Lower leg skin (tissue), 3 donors: ENCODE data around the gene FUBP1.

Experiments
- POLR2A ChIP-seq, 2 donors: fragments of 450-650 bp; IDR thresholded peaks; one replicate each; pipeline ENCODE4 v1.6.1; 2016 to 2017; ENCODE audit warnings: antibody characterized with exemption in 2 of 2, mild to moderate bottlenecking in 1 of 2, moderate library complexity in 1 of 2
- TF ChIP-seq, protein P1 (sequence below), 3 donors: fragments of 450-650 bp; IDR thresholded peaks; one replicate each; pipeline ENCODE4 v1.5.1; 2016; ENCODE audit warnings: antibody characterized with exemption in 3 of 3, mild to moderate bottlenecking in 3 of 3, moderate library complexity in 2 of 3

DNA sequence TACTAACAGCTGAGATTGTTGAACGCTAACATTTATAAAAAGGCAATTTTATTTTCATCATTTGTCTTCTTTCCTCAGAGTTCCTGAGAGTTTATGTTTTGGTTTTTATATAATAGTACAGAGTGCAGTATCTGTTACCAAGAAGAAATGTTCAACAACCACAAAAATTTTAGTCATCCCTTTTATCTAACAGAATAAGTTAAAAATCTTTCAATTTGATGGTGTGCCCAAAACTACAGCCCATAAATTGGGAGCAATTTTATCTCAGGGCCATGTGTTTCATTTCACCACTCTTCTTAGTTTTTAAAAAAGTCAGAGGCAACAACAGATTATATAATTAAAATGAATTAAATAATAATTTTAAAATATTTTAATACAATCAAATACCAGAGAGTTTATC is 53.4 kb downstream of the FUBP1 start:
- TF ChIP-seq, protein P1, sequence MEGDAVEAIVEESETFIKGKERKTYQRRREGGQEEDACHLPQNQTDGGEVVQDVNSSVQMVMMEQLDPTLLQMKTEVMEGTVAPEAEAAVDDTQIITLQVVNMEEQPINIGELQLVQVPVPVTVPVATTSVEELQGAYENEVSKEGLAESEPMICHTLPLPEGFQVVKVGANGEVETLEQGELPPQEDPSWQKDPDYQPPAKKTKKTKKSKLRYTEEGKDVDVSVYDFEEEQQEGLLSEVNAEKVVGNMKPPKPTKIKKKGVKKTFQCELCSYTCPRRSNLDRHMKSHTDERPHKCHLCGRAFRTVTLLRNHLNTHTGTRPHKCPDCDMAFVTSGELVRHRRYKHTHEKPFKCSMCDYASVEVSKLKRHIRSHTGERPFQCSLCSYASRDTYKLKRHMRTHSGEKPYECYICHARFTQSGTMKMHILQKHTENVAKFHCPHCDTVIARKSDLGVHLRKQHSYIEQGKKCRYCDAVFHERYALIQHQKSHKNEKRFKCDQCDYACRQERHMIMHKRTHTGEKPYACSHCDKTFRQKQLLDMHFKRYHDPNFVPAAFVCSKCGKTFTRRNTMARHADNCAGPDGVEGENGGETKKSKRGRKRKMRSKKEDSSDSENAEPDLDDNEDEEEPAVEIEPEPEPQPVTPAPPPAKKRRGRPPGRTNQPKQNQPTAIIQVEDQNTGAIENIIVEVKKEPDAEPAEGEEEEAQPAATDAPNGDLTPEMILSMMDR (IDR thresholded peaks at IDR 0.05): no peak
- TF ChIP-seq POLR2A (IDR thresholded peaks at IDR 0.05): no peak
